ENCODE measurements around the gene ASCL4.

GRCh38 chr12:107760809-107761501, 13.5 kb upstream of the ASCL4 start, which contains the start of gene PRDM4:
- TF ChIP-seq, protein P1, sequence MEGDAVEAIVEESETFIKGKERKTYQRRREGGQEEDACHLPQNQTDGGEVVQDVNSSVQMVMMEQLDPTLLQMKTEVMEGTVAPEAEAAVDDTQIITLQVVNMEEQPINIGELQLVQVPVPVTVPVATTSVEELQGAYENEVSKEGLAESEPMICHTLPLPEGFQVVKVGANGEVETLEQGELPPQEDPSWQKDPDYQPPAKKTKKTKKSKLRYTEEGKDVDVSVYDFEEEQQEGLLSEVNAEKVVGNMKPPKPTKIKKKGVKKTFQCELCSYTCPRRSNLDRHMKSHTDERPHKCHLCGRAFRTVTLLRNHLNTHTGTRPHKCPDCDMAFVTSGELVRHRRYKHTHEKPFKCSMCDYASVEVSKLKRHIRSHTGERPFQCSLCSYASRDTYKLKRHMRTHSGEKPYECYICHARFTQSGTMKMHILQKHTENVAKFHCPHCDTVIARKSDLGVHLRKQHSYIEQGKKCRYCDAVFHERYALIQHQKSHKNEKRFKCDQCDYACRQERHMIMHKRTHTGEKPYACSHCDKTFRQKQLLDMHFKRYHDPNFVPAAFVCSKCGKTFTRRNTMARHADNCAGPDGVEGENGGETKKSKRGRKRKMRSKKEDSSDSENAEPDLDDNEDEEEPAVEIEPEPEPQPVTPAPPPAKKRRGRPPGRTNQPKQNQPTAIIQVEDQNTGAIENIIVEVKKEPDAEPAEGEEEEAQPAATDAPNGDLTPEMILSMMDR (IDR thresholded peaks at IDR 0.05 in 8 of 11, conservative IDR thresholded peaks at IDR 0.05 in 3 of 11): peak in 7 of 11 experiments; percentile 24 to 76 (median 66)
- peak; percentile 48 to 88 (median 84) for TF ChIP-seq POLR2A (IDR thresholded peaks at IDR 0.05)

Measured in spleen (tissue), 7 donors.